T follicular helper cell (primary cell): ENCODE data around the gene KRT86.
"Not testable (repeated sequence)": the region's sequence is repeated elsewhere in the genome, so short reads cannot be mapped to it uniquely, and the experiment has no call there.

ENCODE experiments used
- DNase-seq: peaks from one replicate; pipeline ENCODE4 v3.0.0-alpha.2; 2020; ENCODE audit warnings: low read depth

Gene KRT86

GRCh38 chr12:52336641-52337040 is 62.2 kb downstream of the KRT86 start:
- no peak for DNase-seq

- DNase-seq: no peak
These were observed 62.6 kb downstream of the KRT86 start for GRCh38 chr12:52337054-52337453.

DNA sequence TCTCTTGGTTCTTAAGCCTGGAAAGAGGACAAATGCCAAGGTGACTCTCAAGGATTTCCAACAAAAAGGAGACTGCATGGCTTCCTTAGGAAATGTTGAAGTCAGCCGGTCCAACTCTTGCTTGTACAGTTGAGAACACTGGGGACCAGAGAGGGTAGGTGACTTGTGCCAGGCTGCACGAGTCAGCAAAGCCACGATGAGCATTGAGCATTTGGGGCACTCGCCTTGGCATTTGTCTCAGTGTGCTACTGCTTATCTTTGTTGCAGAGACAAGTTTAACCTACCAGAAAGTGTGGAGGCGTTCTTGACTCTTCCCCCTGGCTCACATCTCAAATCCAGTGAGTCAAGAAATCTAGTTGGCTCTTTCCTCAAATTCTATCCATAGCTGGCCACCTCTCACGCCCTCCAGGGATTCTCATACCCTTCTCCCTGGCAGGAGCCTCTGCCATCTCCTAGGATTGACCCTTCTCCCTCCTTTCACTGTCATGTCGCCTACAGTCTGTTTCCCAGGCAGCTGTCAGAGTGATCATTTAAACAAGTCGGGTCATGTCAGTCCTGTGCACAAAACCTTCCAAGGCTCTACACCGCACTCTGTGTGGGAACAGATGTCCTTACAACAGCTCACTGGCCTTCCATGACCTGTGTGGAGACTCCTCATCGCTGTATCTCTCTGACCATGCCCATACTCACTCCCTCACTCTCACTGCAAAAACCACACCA is 64.0 kb downstream of the KRT86 start:
- DNase-seq: no peak

DNA sequence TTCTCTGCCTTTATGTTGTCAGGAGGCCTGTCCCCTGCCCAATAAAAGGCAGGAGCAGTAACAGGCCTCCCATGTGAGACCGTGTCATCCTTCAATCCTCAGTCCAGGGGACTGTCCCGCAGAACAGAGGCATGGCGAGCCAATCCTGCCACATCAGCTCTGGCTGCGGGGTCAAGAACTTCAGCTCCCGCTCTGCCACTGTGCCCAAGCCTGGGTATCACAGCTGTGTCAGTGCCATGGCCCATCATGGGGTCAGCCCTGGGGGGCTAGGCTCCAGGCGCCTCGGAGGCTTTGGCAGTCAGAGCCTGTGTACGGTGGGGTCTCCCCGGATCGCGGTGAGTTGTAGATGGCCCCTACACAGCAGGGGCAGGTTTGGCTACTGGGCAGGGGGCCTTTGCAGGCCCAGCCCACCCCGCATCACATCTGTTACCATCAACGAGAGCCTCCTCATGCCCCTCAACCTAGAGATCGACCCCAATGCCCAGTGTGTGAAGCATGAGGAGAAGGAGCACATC is 66.7 kb downstream of the KRT86 start:
- DNase-seq: no peak

- DNase-seq: no peak
These were observed 68.5 kb downstream of the KRT86 start for GRCh38 chr12:52342781-52343490.

- no peak for DNase-seq
These were observed 69.1 kb downstream of the KRT86 start for GRCh38 chr12:52343550-52343949.

GRCh38 chr12:52344111-52344510 is 69.7 kb downstream of the KRT86 start:
- no peak for DNase-seq

DNA sequence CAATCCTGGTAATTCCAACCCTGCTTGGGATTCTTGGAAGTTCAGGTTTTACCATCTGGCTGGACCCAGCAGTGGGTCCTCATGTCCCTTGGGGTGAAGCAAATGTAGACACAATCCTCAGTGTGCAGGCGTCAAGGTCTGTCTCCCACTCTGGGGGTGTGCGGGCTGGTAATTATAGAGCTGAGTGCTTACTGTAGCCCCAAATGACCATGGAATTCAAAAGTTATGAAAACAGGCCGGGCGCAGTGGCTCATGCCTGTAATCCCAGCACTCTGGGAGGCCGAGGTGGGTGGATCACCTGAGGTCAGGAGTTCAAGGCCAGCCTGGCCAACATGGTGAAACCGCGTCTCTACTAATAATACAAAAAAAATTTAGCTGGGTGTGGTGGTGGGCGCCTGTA is 70.6 kb downstream of the KRT86 start:
- DNase-seq: not testable (repeated sequence)

- no peak for DNase-seq
These were observed 72.1 kb downstream of the KRT86 start for GRCh38 chr12:52346593-52346992.

GRCh38 chr12:52347016-52347415 is 72.6 kb downstream of the KRT86 start:
- no peak for DNase-seq

GRCh38 chr12:52347551-52348510 is 73.4 kb downstream of the KRT86 start:
- no peak for DNase-seq

GRCh38 chr12:52349196-52349595 is 74.8 kb downstream of the KRT86 start:
- no peak for DNase-seq

- no peak for DNase-seq
These were observed 75.7 kb downstream of the KRT86 start for GRCh38 chr12:52350021-52350620.

- no peak for DNase-seq
These were observed 76.3 kb downstream of the KRT86 start for GRCh38 chr12:52350786-52351185.

GRCh38 chr12:52351196-52352059 is 77.0 kb downstream of the KRT86 start:
- peak; percentile 24 for DNase-seq

GRCh38 chr12:52352951-52353350 is 78.5 kb downstream of the KRT86 start:
- no peak for DNase-seq

- no peak for DNase-seq
These were observed 79.3 kb downstream of the KRT86 start for GRCh38 chr12:52353766-52354165.

DNA sequence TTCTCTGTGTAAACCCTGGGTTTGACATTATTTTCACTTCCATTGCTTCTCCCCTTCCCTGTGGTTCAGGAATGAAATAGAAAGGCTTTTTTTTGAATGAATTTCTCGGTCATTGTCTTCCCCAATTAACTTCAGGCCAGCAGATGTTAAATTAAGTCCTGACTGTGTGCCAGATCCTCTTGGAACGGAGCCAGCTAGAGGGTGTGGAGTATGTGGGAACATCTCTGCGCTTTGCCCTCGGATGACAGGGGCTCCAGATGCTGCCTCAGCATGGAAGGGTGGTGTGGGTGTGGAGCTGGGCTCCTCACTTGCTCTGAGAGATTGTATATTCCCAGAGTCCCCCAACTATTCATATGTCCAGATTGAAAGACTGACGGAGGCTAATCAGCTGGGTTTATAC is 79.8 kb downstream of the KRT86 start:
- DNase-seq: no peak

DNA sequence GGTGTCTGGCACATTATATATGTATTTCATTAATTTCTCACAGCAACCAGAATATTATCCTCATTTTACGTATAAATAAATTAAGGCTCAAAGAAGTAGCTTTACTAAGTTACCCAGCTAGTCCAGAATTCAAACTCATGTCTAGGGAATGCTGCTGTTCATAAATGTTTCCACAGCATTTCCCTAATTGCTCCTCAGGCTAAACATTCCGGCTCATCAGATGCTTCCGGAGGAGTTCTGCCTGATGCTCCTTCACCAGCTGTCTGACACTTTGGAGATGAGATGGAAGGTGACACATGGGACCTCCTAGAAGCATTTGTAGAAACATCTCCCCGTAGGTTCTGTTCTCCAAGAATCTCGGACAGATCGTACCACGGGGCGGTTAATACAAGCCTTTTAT is 80.7 kb downstream of the KRT86 start:
- no peak for DNase-seq

- no peak for DNase-seq
These were observed 81.8 kb downstream of the KRT86 start for GRCh38 chr12:52356031-52356761.
